ENCODE data around the gene LIMK2. TPM values are rescaled to one million over a fixed set of nuclear protein-coding genes. Genes with fewer than 3 reads are reported as not detected.

Gene LIMK2
- total RNA-seq, 1 donor = 25.0 TPM

DNA sequence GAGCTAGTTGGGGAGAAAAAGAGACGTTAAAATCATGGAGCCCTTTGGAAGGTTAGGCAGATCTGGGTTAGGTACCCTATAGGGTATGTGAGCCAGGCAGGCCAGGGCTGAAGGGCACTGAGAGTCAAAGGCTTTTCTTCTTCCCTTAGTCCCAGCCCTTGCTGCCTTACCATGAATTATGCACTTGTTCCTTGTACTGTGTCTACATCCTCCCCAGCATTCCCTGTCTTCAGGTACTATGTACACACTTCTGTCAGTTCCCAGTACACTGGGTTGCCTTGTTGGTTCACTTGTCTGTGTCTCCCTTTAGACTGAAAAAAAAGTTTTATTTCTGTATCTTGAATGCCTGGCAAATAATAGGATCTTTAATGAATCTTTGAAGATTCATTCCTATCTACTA, 35.2 kb upstream of the LIMK2 start:
- peaks cover 78% of the 10 kb centered on the region for H3K79me2 ChIP-seq (ENCODE audit: insufficient read depth, low read length)
- H3K9me3 ChIP-seq (ENCODE audit: low read depth, low read length) = no peaks in the 10 kb centered on the region
- peaks cover 6% of the 10 kb centered on the region for H4K20me1 ChIP-seq (ENCODE audit: insufficient read depth, low read length)
- peaks cover 52% of the 10 kb centered on the region for H3K4me1 ChIP-seq (ENCODE audit: insufficient read depth, low read length)
- peak overlapping the region; percentile 71 for H3K27ac ChIP-seq (ENCODE audit: low read depth, low read length)
- peaks cover 4% of the 10 kb centered on the region for H3K36me3 ChIP-seq (ENCODE audit: insufficient read depth, low read length)
- no peak overlapping the region for H3K4me2 ChIP-seq (ENCODE audit: insufficient read depth, low read length)
- no peak overlapping the region for H2AFZ ChIP-seq (ENCODE audit: low read length)
- H3K4me3 ChIP-seq (ENCODE audit: insufficient read depth, low read length) = no peak overlapping the region
- no peak for DNase-seq (ENCODE audit: insufficient read length, low spot score, missing footprints)
- TF ChIP-seq, protein P1, sequence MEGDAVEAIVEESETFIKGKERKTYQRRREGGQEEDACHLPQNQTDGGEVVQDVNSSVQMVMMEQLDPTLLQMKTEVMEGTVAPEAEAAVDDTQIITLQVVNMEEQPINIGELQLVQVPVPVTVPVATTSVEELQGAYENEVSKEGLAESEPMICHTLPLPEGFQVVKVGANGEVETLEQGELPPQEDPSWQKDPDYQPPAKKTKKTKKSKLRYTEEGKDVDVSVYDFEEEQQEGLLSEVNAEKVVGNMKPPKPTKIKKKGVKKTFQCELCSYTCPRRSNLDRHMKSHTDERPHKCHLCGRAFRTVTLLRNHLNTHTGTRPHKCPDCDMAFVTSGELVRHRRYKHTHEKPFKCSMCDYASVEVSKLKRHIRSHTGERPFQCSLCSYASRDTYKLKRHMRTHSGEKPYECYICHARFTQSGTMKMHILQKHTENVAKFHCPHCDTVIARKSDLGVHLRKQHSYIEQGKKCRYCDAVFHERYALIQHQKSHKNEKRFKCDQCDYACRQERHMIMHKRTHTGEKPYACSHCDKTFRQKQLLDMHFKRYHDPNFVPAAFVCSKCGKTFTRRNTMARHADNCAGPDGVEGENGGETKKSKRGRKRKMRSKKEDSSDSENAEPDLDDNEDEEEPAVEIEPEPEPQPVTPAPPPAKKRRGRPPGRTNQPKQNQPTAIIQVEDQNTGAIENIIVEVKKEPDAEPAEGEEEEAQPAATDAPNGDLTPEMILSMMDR (IDR thresholded peaks at IDR 0.05; ENCODE audit: extremely low read depth, low read depth, low read length) = no peak
- no peaks in the 10 kb centered on the region for H3K27me3 ChIP-seq (ENCODE audit: insufficient read depth, low read length)

DNA sequence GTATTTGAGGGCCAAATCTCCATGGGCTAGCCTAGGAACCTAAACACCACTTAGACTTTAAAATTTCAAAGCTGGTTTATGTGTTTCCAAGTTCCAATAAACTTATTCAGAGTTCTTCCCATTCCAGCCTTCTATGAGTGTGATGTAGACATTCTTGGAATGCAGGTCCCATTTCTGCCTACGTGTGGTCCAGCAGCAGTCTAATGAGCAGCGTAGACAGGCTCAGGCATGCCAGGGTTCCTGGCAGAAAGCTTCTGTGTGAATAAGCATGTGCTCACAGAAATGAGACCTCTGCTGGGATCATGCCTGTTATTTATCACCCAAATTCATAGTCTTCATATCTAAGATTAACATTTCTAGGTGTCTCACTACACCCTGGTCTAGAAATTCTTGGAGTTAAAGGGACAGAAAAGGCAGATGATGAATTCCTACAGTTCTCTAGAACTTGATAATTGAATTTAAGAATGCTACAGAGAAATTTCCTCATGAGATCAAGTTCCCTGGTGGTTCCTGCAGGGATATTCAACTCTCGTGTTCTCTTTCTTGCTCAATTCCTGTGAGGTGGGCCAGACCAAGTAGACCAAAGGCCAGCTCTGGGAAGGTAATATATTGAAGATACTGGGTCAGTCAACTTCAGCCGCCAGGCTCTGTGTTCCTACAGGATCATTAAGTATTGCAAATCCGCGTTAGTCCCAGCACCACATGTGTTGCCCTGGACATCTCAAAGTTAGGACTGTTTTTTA, 34.5 kb upstream of the LIMK2 start:
- Histone ChIP-seq H2AFZ (ENCODE audit: low read length) (no peak overlapping the region), H3K27me3 (ENCODE audit: insufficient read depth, low read length) (no peaks in the 10 kb centered on the region), H3K36me3 (ENCODE audit: insufficient read depth, low read length) (peaks cover 4% of the 10 kb centered on the region), H3K4me2 (ENCODE audit: insufficient read depth, low read length) (peak overlapping the region; percentile 9), H3K79me2 (ENCODE audit: insufficient read depth, low read length) (peaks cover 76% of the 10 kb centered on the region), H3K27ac (ENCODE audit: low read depth, low read length) (peak overlapping the region; percentile 71), H3K4me3 (ENCODE audit: insufficient read depth, low read length) (no peak overlapping the region), H3K4me1 (ENCODE audit: insufficient read depth, low read length) (peaks cover 50% of the 10 kb centered on the region), H3K9me3 (ENCODE audit: low read depth, low read length) (no peaks in the 10 kb centered on the region), H4K20me1 (ENCODE audit: insufficient read depth, low read length) (peaks cover 6% of the 10 kb centered on the region)
- DNase-seq (ENCODE audit: insufficient read length, low spot score, missing footprints) = peak; percentile 96
- TF ChIP-seq, protein P1 (IDR thresholded peaks at IDR 0.05; ENCODE audit: extremely low read depth, low read depth, low read length) = peak; percentile 5

DNA sequence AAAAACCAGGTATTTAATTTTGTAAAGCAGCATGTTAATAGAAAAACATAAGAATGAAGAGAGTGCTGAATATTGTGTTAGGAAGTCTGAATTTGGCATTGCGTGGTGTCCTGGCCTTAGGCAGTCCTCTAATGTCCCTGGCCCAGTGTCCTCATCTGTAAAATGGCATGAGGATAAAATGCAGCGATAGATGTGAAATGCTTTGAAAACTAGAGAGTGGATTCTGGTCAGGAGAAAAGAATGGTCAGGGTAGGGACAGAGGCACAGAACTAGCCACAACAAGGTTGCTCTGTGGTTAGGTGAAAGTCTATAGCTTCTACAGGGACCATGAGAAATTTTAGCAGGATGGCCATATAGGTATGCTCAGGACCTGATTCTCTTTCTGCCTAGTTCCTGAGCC, 33.2 kb upstream of the LIMK2 start:
- no peaks in the 10 kb centered on the region for H3K9me3 ChIP-seq (ENCODE audit: low read depth, low read length)
- no peak overlapping the region for H2AFZ ChIP-seq (ENCODE audit: low read length)
- no peaks in the 10 kb centered on the region for H3K27me3 ChIP-seq (ENCODE audit: insufficient read depth, low read length)
- no peak for DNase-seq (ENCODE audit: insufficient read length, low spot score, missing footprints)
- H3K4me1 ChIP-seq (ENCODE audit: insufficient read depth, low read length) = peaks cover 37% of the 10 kb centered on the region
- H3K4me2 ChIP-seq (ENCODE audit: insufficient read depth, low read length) = no peak overlapping the region
- peaks cover 4% of the 10 kb centered on the region for H3K36me3 ChIP-seq (ENCODE audit: insufficient read depth, low read length)
- H4K20me1 ChIP-seq (ENCODE audit: insufficient read depth, low read length) = peaks cover 3% of the 10 kb centered on the region
- TF ChIP-seq, protein P1 (IDR thresholded peaks at IDR 0.05; ENCODE audit: extremely low read depth, low read depth, low read length) = no peak
- peaks cover 72% of the 10 kb centered on the region for H3K79me2 ChIP-seq (ENCODE audit: insufficient read depth, low read length)
- no peak overlapping the region for H3K4me3 ChIP-seq (ENCODE audit: insufficient read depth, low read length)
- H3K27ac ChIP-seq (ENCODE audit: low read depth, low read length) = no peak overlapping the region

DNA sequence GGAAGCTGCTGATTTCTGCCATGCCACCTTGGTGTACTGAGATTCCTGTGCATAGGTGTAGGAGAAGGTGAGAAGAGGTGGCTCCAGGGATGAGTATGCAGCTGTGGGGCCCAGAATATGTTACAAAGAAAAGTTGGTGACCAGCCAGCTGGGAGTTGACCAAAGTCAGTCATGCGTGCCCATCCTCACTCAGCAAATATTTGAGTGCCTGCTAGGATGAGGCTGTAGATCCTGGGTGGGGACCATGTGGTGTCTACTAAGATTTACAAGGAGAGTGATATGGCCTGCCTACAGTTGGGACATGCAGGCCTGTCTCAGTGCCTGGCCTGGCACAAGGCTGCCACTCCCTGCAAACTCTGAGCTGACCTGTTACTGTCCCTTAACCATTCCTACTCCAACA, 32.8 kb upstream of the LIMK2 start:
- TF ChIP-seq, protein P1 (IDR thresholded peaks at IDR 0.05; ENCODE audit: extremely low read depth, low read depth, low read length) = no peak
- peaks cover 32% of the 10 kb centered on the region for H3K4me1 ChIP-seq (ENCODE audit: insufficient read depth, low read length)
- peaks cover 4% of the 10 kb centered on the region for H3K36me3 ChIP-seq (ENCODE audit: insufficient read depth, low read length)
- H4K20me1 ChIP-seq (ENCODE audit: insufficient read depth, low read length) = peaks cover 3% of the 10 kb centered on the region
- DNase-seq (ENCODE audit: insufficient read length, low spot score, missing footprints) = no peak
- H3K27me3 ChIP-seq (ENCODE audit: insufficient read depth, low read length) = no peaks in the 10 kb centered on the region
- no peak overlapping the region for H3K4me3 ChIP-seq (ENCODE audit: insufficient read depth, low read length)
- no peak overlapping the region for H2AFZ ChIP-seq (ENCODE audit: low read length)
- H3K4me2 ChIP-seq (ENCODE audit: insufficient read depth, low read length) = no peak overlapping the region
- H3K27ac ChIP-seq (ENCODE audit: low read depth, low read length) = peak overlapping the region; percentile 58
- no peaks in the 10 kb centered on the region for H3K9me3 ChIP-seq (ENCODE audit: low read depth, low read length)
- H3K79me2 ChIP-seq (ENCODE audit: insufficient read depth, low read length) = peaks cover 68% of the 10 kb centered on the region
